Caco-2 (cell line): ENCODE results near the gene DTNB. TPM values are rescaled to one million over a fixed set of nuclear protein-coding genes. Genes with fewer than 3 reads are reported as not detected.

Experiments
- BruUV-seq: library from RNA; stranded (reverse); fragments of 400-500 nt; replicated peaks from 2 replicates; lab custom pipeline; 2021; lab: Mats Ljungman, UMichigan
- CTCF ChIA-PET: fragments of 300-600 bp; sonication (Branson Sonifier 250); formaldehyde crosslinking; loops from one replicate; lab custom pipeline; 2022; ENCODE audit warnings: antibody characterized with exemption; lab: Charles Lee
- POLR2A ChIA-PET: fragments of 300-600 bp; sonication (Branson Sonifier 250); formaldehyde crosslinking; loops from one replicate; lab custom pipeline; 2022; ENCODE audit warnings: antibody characterized with exemption; lab: Charles Lee
- DNase-seq, 2 experiments: peaks; one replicate each; pipeline versions ENCODE4 v3.0.0 to v3.0.0-alpha.2; 2020 to 2022
- H3K27me3 ChIP-seq: replicated peaks from 2 replicates; pipeline ENCODE4 v1.6.0; 2011; ENCODE audit warnings: low read length; ENCODE audit not compliant: control insufficient read depth, insufficient read depth
- H3K36me3 ChIP-seq: 2 replicates; pipeline ENCODE4 v1.5.1; 2011; ENCODE audit warnings: low read length; ENCODE audit not compliant: control insufficient read depth, insufficient read depth
- H3K4me1 ChIP-seq: fragments of 250-450 bp; sonication (Bioruptor Pico); 2 replicates; pipeline ENCODE4 v1.5.1; 2020; ENCODE audit warnings: mild to moderate bottlenecking
- H3K4me3 ChIP-seq: 2 replicates; pipeline ENCODE4 v1.5.1; 2011; ENCODE audit warnings: low read depth, mild to moderate bottlenecking, control low read depth, low read length
- H3K9me3 ChIP-seq: fragments of 250-450 bp; sonication (Bioruptor Pico); 2 replicates; pipeline ENCODE4 v1.5.1; 2020; ENCODE audit warnings: mild to moderate bottlenecking, moderate library complexity
- H3K27ac Mint-ChIP-seq: one replicate; pipeline ENCODE4 v1.8.0; 2022; ENCODE audit warnings: mixed read lengths; ENCODE audit not compliant: unreplicated experiment
- H3K27me3 Mint-ChIP-seq: one replicate; pipeline ENCODE4 v1.8.0; 2022; ENCODE audit warnings: mixed read lengths; ENCODE audit not compliant: insufficient read depth, unreplicated experiment
- H3K36me3 Mint-ChIP-seq: one replicate; pipeline ENCODE4 v1.8.0; 2022; ENCODE audit warnings: mild to moderate bottlenecking, mixed read lengths; ENCODE audit not compliant: insufficient read depth, unreplicated experiment
- H3K4me1 Mint-ChIP-seq: one replicate; pipeline ENCODE4 v1.8.0; 2022; ENCODE audit warnings: low read depth, mixed read lengths; ENCODE audit not compliant: unreplicated experiment
- H3K4me3 Mint-ChIP-seq: one replicate; pipeline ENCODE4 v1.8.0; 2022; ENCODE audit warnings: mild to moderate bottlenecking, moderate library complexity, mixed read lengths; ENCODE audit not compliant: unreplicated experiment
- H3K9me3 Mint-ChIP-seq: one replicate; pipeline ENCODE4 v1.8.0; 2022; ENCODE audit warnings: mixed read lengths; ENCODE audit not compliant: unreplicated experiment
- intact Hi-C: fragments of 100-400 bp; cut with micrococcal nuclease; formaldehyde crosslinking; loops from one replicate; pipeline ENCODE4 v1.10.0; 2022; ENCODE audit not compliant: unreplicated experiment
- total RNA-seq: library from RNA; stranded (reverse); gene quantifications from 2 replicates; pipeline ENCODE4 v1.2.3, GENCODE V29; 2022
- TF ChIP-seq, protein P1 (sequence below), 2 experiments: fragments of 200-600 bp in 1 of 2; IDR thresholded peaks; 1 replicate in 1 of 2; 2 replicates in 1 of 2; pipeline versions ENCODE4 v1.5.1 to v1.8.0; 2011 to 2022; ENCODE audit warnings: antibody characterized with exemption in 1 of 2, control low read depth in 1 of 2, inconsistent platforms in 1 of 2, low read depth in 1 of 2, low read length in 1 of 2, mild to moderate bottlenecking in 1 of 2, moderate library complexity in 1 of 2; ENCODE audit not compliant: insufficient read depth in 1 of 2, severe bottlenecking in 1 of 2, unreplicated experiment in 1 of 2

DTNB gene
- total RNA-seq, 1 experiment from 2014 or later = 50.4 TPM

- ChIA-PET CTCF (interaction anchor here (0.6 to 1.2 kb wide), 4 partner anchors 45 to 159 kb away, joined by 3 to 4 read pairs (median 4); no protein-coding TSS in a partner anchor), POLR2A (no interaction called here)
- peaks cover 7% of the 10 kb centered on the region for H3K4me1 Mint-ChIP-seq
- BruUV-seq = no TSS peak
- no peaks in the 10 kb centered on the region for H3K9me3 ChIP-seq
- no peak overlapping the region for H3K27ac Mint-ChIP-seq
- no peak for DNase-seq
- no peaks in the 10 kb centered on the region for H3K9me3 Mint-ChIP-seq
- TF ChIP-seq, protein P1, sequence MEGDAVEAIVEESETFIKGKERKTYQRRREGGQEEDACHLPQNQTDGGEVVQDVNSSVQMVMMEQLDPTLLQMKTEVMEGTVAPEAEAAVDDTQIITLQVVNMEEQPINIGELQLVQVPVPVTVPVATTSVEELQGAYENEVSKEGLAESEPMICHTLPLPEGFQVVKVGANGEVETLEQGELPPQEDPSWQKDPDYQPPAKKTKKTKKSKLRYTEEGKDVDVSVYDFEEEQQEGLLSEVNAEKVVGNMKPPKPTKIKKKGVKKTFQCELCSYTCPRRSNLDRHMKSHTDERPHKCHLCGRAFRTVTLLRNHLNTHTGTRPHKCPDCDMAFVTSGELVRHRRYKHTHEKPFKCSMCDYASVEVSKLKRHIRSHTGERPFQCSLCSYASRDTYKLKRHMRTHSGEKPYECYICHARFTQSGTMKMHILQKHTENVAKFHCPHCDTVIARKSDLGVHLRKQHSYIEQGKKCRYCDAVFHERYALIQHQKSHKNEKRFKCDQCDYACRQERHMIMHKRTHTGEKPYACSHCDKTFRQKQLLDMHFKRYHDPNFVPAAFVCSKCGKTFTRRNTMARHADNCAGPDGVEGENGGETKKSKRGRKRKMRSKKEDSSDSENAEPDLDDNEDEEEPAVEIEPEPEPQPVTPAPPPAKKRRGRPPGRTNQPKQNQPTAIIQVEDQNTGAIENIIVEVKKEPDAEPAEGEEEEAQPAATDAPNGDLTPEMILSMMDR (IDR thresholded peaks at IDR 0.05; ENCODE audit: insufficient read depth in 1 of 2, low read depth in 1 of 2, low read length in 1 of 2, severe bottlenecking in 1 of 2, unreplicated experiment in 1 of 2) = no peak
- peaks cover 6% of the 10 kb centered on the region; the same call in 1 of the 2 replicates for H3K4me1 ChIP-seq
- no peaks in the 10 kb centered on the region for H3K36me3 Mint-ChIP-seq
- H3K4me3 ChIP-seq = no peak overlapping the region
- H3K36me3 ChIP-seq = no peaks in the 10 kb centered on the region
- no peaks in the 10 kb centered on the region for H3K27me3 ChIP-seq
- no peak overlapping the region for H3K4me3 Mint-ChIP-seq
- no peaks in the 10 kb centered on the region for H3K27me3 Mint-ChIP-seq
- intact Hi-C loops = loop anchor here (5.0 kb wide), 1 partner anchor 159 kb away; no protein-coding TSS in a partner anchor
Measured at GRCh38 chr2:25521126-25521525, 152.3 kb downstream of the DTNB start.

DNA sequence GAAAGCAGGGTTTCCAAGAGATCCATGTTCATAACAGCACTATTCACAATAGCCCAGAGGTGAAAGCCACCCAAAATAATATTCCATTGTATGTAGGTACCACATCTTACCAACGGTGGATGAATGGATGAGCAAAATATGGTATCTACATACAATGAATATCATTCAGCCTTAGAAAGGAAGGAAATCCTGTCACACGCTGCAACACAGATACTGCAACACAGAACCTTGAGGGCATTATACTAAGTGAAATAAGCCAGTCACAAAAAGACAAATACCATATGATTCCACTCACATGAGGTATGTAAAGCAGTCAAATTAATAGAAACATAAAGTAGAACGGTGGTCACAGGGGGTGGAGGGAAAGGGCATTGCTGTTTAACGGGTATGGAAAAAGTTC lies 155.7 kb downstream of the DTNB start:
- CTCF ChIA-PET = no interaction called here
- DNase-seq = no peak
- H3K4me3 Mint-ChIP-seq = no peak overlapping the region

DNA sequence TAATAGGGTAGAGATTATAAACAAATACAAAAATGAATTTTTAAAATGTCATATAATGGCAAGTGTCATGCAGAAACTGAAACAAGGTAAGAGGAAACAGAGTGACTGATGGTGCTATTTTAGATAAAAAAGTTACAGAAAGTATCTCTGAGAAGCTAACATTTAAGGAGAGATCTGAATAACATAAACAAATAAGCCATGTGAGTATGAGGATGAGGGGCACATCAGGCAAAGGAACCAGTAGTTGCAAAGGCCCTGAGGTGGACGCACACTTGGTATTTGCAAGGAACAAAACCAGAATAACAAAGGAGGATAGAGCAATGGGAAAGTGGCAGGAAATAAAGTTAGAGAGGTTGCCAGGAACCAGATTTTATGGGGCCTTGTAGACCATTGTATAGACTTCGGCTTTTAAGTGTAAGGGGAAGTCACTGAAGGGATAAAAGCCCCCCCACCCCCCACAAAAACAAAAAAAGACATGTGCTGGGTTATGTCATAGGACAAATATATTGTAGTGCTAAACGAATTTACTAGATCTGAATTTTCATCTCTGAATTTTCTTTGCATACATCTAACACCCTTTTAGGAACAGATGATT lies 159.2 kb downstream of the DTNB start:
- Histone ChIP-seq H3K27me3 (no peaks in the 10 kb centered on the region), H3K36me3 (no peaks in the 10 kb centered on the region), H3K9me3 (no peaks in the 10 kb centered on the region), H3K4me3 (no peak overlapping the region), H3K4me1 (peaks cover 16% of the 10 kb centered on the region)
- Mint-ChIP-seq H3K27ac (peak overlapping the region; percentile 69), H3K4me3 (no peak overlapping the region), H3K9me3 (no peaks in the 10 kb centered on the region), H3K4me1 (peaks cover 26% of the 10 kb centered on the region), H3K36me3 (peaks cover 6% of the 10 kb centered on the region), H3K27me3 (no peaks in the 10 kb centered on the region)
- BruUV-seq = no TSS peak
- POLR2A ChIA-PET = no interaction called here
- intact Hi-C loops = no loop called here
- CTCF ChIA-PET = no interaction called here
- no peak for DNase-seq
- TF ChIP-seq, protein P1 (IDR thresholded peaks at IDR 0.05; ENCODE audit: insufficient read depth in 1 of 2, low read depth in 1 of 2, low read length in 1 of 2, severe bottlenecking in 1 of 2, unreplicated experiment in 1 of 2) = no peak

More for the DNA sequence above, 155.7 kb downstream of the DTNB start:
- H3K27ac Mint-ChIP-seq = no peak overlapping the region
- H3K4me1 Mint-ChIP-seq = peaks cover 28% of the 10 kb centered on the region
- no TSS peak for BruUV-seq
- Histone ChIP-seq H3K27me3 (no peaks in the 10 kb centered on the region), H3K4me1 (peaks cover 14% of the 10 kb centered on the region), H3K36me3 (no peaks in the 10 kb centered on the region), H3K9me3 (no peaks in the 10 kb centered on the region), H3K4me3 (no peak overlapping the region)
- peaks cover 6% of the 10 kb centered on the region for H3K36me3 Mint-ChIP-seq
- TF ChIP-seq, protein P1 (IDR thresholded peaks at IDR 0.05; ENCODE audit: insufficient read depth in 1 of 2, low read depth in 1 of 2, low read length in 1 of 2, severe bottlenecking in 1 of 2, unreplicated experiment in 1 of 2) = no peak
- H3K27me3 Mint-ChIP-seq = no peaks in the 10 kb centered on the region
- H3K9me3 Mint-ChIP-seq = no peaks in the 10 kb centered on the region
- POLR2A ChIA-PET = no interaction called here
- intact Hi-C loops = no loop called here
